ENCODE data around the gene APH1B. TPM values are rescaled to one million over a fixed set of nuclear protein-coding genes. Genes with fewer than 3 reads are reported as not detected.

APH1B gene
- total RNA-seq, 4 donors from 2014 or later: 15.9 to 17.4 (median 17.0) TPM

DNA sequence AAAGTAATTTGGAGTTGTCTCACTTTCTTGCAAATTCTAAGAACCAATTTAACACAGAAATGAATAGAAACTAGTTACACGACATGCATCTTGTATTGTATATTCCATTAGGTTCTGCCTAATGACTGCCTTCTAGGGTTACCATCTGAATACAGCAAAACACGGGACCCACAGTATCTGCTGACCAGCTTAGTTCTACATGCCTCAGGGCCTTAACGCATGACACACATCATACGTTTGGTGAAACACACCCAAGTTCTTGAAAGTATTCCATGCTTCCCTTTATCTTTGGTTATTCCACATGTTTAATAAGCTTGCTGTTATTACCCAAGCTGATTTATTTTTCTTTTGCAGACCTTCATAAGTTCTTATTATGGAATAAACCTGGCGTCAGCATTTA, 27.9 kb downstream of the APH1B start:
- ATAC-seq (ENCODE audit: low FRiP score): no peak
- no peak for DNase-seq (ENCODE audit: low spot score)
- TF ChIP-seq, protein P1, sequence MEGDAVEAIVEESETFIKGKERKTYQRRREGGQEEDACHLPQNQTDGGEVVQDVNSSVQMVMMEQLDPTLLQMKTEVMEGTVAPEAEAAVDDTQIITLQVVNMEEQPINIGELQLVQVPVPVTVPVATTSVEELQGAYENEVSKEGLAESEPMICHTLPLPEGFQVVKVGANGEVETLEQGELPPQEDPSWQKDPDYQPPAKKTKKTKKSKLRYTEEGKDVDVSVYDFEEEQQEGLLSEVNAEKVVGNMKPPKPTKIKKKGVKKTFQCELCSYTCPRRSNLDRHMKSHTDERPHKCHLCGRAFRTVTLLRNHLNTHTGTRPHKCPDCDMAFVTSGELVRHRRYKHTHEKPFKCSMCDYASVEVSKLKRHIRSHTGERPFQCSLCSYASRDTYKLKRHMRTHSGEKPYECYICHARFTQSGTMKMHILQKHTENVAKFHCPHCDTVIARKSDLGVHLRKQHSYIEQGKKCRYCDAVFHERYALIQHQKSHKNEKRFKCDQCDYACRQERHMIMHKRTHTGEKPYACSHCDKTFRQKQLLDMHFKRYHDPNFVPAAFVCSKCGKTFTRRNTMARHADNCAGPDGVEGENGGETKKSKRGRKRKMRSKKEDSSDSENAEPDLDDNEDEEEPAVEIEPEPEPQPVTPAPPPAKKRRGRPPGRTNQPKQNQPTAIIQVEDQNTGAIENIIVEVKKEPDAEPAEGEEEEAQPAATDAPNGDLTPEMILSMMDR (IDR thresholded peaks at IDR 0.05): no peak

DNA sequence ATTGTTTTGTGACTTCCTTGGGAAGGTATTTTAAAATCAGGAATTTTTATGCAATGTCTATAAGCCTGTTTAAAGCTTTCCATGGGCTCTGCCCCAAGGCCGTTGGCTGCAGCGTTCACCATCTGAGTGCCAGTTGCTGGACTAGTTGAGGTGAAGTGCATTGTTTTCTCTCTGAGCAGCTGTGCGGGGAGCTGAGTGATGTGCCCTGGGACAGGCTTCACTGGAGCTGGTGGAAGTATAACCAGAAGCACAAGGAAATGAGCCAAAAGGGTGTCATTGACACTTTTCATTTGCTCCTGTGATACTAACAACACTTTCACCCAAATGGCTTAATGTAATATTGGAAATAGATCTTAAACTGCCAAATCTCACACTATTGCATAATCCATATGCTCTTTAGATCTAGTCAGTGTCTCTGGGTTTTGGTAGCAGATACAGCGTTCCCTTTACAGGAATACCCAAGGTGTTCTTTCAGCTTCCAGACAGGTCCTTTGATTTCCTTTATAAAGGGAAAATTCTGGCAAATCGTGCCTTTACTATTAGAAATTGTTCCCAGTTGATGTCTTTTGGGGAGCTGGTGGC, 29.2 kb downstream of the APH1B start:
- no peak for DNase-seq (ENCODE audit: low spot score)

DNA sequence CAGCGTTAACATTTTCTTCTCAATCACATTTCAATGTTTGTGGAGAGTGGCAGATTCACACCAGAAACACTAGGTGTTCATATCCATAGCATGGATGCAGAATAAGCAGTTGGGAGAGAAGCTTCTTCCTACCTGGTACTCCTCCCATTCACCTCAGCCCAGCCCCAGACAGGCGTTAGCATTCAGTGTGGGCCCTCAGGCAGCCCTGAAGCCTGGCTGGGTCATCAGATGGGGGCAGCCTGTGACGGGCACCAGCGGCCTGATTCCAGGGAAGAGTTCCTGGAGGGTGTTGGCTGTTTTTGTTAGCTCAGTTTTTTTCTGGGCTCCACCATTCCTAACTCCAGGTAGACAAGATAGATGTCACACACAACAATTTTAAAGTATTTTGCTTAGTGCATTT, 31.1 kb downstream of the APH1B start:
- DNase-seq (ENCODE audit: low spot score): no peak
- TF ChIP-seq, protein P1 (IDR thresholded peaks at IDR 0.05): no peak
- no peak for ATAC-seq (ENCODE audit: low FRiP score)

More for the DNA sequence above, 29.2 kb downstream of the APH1B start:
- ATAC-seq (ENCODE audit: low FRiP score): no peak
- TF ChIP-seq, protein P1 (IDR thresholded peaks at IDR 0.05): no peak

DNA sequence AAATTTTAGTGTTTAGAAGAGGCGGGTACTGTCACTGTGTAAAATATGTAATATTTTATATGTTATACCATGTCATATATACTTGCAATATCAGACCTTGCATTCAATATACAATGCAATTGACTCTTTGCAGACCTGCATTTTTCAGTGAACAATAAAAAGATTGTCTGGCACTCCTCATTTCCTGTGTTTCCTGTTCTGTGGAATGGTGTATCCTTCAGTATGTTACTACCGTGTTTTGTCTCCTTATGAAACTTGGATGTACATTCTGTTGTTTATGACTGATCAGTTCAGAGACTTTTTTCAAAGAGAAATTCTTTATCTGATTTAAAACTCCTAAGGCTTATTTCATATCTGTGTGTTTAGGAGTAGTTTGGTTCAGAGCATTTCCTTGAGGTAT, 31.5 kb downstream of the APH1B start:
- no peak for ATAC-seq (ENCODE audit: low FRiP score)
- no peak for DNase-seq (ENCODE audit: low spot score)
- TF ChIP-seq, protein P1 (IDR thresholded peaks at IDR 0.05): no peak

GRCh38 chr15:63310646-63311045, 33.2 kb downstream of the APH1B start:
- TF ChIP-seq, protein P1 (IDR thresholded peaks at IDR 0.05): no peak
- no peak for ATAC-seq (ENCODE audit: low FRiP score)
- DNase-seq (ENCODE audit: low spot score): no peak

DNA sequence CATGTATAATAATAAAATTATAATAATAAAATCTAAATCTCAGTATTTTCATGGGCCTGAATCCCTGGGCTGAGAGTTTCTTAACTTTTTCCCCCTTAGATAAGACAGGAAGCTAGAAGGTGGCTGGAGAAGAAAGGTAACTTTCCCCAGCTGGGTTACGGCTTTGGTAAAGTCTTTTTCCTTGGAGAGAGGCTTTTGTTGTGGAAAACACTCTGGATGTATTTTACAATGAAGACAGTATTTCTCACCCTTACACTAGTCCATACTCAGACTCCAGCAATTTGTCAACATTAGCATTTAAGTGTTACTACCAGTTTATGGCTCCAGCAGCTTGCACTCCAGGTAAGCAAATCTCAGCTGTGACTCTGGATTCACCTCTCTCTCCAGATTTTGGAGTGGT, 34.9 kb downstream of the APH1B start:
- no peak for DNase-seq (ENCODE audit: low spot score)
- no peak for ATAC-seq (ENCODE audit: low FRiP score)
- TF ChIP-seq, protein P1 (IDR thresholded peaks at IDR 0.05): no peak

GRCh38 chr15:63313825-63314224, 36.4 kb downstream of the APH1B start:
- DNase-seq (ENCODE audit: low spot score): no peak
- no peak for ATAC-seq (ENCODE audit: low FRiP score)
- TF ChIP-seq, protein P1 (IDR thresholded peaks at IDR 0.05): no peak

All from omental fat pad (tissue), 4 donors.